ENCODE data around the gene CYLD.

DNA sequence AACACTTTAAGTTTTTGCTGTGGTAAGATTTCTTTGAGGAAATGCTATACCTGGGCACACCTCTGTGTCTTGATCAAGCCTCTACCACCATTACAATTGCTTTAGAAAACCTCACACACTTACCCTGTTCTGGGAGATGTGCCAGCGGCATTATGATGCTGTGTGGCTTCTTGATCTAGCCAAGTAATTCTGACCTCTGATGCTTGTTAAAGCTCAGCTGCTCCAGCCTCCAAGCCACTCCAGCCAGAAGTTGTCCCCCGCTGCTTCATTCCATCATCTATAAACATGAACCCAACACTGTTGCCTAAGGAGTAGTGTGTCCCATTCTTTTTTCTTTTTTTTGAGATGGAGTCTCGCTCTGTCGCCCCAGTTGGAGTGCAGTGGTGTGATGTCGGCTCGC is 60.1 kb downstream of the CYLD start:
- no peak for TF ChIP-seq POLR2A (IDR thresholded peaks at IDR 0.05)
- TF ChIP-seq, protein P1, sequence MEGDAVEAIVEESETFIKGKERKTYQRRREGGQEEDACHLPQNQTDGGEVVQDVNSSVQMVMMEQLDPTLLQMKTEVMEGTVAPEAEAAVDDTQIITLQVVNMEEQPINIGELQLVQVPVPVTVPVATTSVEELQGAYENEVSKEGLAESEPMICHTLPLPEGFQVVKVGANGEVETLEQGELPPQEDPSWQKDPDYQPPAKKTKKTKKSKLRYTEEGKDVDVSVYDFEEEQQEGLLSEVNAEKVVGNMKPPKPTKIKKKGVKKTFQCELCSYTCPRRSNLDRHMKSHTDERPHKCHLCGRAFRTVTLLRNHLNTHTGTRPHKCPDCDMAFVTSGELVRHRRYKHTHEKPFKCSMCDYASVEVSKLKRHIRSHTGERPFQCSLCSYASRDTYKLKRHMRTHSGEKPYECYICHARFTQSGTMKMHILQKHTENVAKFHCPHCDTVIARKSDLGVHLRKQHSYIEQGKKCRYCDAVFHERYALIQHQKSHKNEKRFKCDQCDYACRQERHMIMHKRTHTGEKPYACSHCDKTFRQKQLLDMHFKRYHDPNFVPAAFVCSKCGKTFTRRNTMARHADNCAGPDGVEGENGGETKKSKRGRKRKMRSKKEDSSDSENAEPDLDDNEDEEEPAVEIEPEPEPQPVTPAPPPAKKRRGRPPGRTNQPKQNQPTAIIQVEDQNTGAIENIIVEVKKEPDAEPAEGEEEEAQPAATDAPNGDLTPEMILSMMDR (IDR thresholded peaks at IDR 0.05) = no peak
- TF ChIP-seq POLR2AphosphoS5 (IDR thresholded peaks at IDR 0.05) = no peak
- TF ChIP-seq EP300 (IDR thresholded peaks at IDR 0.05) = no peak

Data from sigmoid colon (tissue), 4 donors.